Hematopoietic multipotent progenitor cell treated with erythropoietin and hydrocortisone succinate and interleukin-3 and kit ligand, for 6 days (in vitro differentiated cells): Measurements from ENCODE around the gene GTPBP6.
"Not testable (repeated sequence)": the region's sequence is repeated elsewhere in the genome, so short reads cannot be mapped to it uniquely, and the experiment has no call there.

ENCODE experiments used
- DNase-seq: peaks from one replicate; pipeline ENCODE4 v3.0.0-alpha.2; 2015

GTPBP6 gene

GRCh38 chrX:314781-315595 is 3.6 kb downstream of the GTPBP6 start:
- no peak for DNase-seq

GRCh38 chrX:314049-314448 is 4.5 kb downstream of the GTPBP6 start:
- no peak for DNase-seq

- DNase-seq = no peak
Observed at GRCh38 chrX:313546-313945, 5.0 kb downstream of the GTPBP6 start.

- DNase-seq = no peak
Observed at GRCh38 chrX:312621-313331, 5.8 kb downstream of the GTPBP6 start.

GRCh38 chrX:311156-312129 is 7.2 kb downstream of the GTPBP6 start:
- DNase-seq = no peak

- no peak for DNase-seq
Observed at GRCh38 chrX:310621-311155, 7.9 kb downstream of the GTPBP6 start.

- DNase-seq = no peak
Observed at GRCh38 chrX:308821-309520, 9.6 kb downstream of the GTPBP6 start.

- no peak for DNase-seq
Observed at GRCh38 chrX:307261-308111, 11.1 kb downstream of the GTPBP6 start.

GRCh38 chrX:306614-307251 is 11.9 kb downstream of the GTPBP6 start:
- not testable (repeated sequence) for DNase-seq

GRCh38 chrX:305781-306613 is 12.6 kb downstream of the GTPBP6 start:
- peak; percentile 26 for DNase-seq

GRCh38 chrX:302975-303374 is 15.6 kb downstream of the GTPBP6 start:
- no peak for DNase-seq

- DNase-seq = no peak
Observed at GRCh38 chrX:300334-300733, 18.3 kb downstream of the GTPBP6 start.

GRCh38 chrX:298993-299392 is 19.6 kb downstream of the GTPBP6 start:
- no peak for DNase-seq

- DNase-seq = no peak
Observed at GRCh38 chrX:295136-295535, 23.5 kb downstream of the GTPBP6 start.

GRCh38 chrX:292900-293897 is 25.4 kb downstream of the GTPBP6 start:
- no peak for DNase-seq

- no peak for DNase-seq
Observed at GRCh38 chrX:291411-291901, 27.1 kb downstream of the GTPBP6 start.

GRCh38 chrX:290476-291166 is 28.0 kb downstream of the GTPBP6 start:
- DNase-seq = no peak

- no peak for DNase-seq
Observed at GRCh38 chrX:288561-288991, 30.0 kb downstream of the GTPBP6 start.
